ENCODE results near the gene SETD7.

SETD7 gene

DNA sequence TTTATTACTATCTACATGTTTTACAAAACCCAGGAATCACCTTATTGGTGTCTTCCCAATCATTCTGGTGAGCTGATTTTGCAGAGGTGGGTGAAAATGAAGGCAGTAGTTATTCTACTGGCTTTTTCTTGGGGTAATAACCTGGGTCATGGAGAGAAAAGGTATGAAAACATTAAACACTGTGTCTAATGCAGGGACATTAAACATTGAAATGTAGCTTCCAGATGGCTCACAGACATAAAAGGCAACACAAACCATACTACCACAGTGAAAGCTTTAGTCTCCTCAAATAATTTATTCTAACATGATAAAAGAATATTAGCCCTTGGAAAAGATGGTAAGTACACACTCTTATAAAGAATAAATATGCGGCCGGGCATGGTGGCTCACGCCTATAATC lies 8.0 kb downstream of the SETD7 start:
- no peak for DNase-seq

DNA sequence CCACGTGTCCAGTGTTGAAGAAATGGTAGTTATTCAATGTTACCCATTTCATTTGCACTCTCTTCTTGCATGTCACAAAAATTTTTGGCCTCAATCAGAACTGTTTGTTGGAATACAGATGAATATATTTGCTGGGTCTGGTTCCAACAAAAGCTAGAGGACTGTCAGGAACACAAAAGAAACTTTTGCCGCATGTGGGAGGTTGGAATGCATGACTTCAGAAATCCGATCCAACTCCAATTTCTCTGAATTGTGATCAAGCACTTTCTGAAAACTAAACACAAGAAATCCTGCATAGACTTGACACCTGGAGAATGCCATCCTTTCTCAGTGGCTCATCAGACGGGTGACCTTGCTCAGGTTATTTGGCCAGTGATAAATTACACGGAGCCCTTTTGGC lies 15.4 kb downstream of the SETD7 start:
- DNase-seq = no peak

- no peak for DNase-seq
Observed at GRCh38 chr4:139540161-139540560, 15.9 kb downstream of the SETD7 start.

GRCh38 chr4:139537292-139537691 lies 18.7 kb downstream of the SETD7 start:
- no peak for DNase-seq

- DNase-seq = no peak
Observed at GRCh38 chr4:139535871-139536234, 20.2 kb downstream of the SETD7 start.

DNA sequence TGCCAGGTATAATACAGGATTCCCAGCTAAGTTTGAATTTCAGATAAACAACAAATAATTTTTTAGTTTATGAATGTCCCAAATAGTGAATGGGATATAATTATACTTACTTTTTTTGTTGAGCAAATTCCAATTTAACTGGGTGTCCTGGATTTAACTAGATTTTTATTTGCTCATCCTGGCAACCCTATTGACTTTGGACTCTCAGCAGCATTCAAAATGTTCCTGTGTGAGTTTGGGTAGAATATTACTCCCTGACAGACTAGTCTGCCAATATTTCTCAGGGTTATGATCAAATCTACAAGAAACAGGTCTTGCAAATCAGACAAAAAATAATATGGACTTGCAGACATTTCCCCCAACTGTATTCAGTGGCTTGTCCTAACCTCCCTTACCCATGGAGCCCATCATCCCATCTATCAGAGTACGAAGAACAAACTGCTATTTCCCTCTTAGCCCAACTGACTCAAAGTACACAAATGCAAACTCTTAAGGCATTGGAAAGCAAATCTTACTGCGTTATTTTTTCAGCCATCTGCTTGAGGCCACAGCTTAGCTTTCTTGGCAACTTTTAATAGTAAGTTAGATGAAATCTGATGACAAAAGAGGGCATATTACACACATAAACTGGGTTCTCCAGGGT lies 20.7 kb downstream of the SETD7 start:
- DNase-seq = no peak

DNA sequence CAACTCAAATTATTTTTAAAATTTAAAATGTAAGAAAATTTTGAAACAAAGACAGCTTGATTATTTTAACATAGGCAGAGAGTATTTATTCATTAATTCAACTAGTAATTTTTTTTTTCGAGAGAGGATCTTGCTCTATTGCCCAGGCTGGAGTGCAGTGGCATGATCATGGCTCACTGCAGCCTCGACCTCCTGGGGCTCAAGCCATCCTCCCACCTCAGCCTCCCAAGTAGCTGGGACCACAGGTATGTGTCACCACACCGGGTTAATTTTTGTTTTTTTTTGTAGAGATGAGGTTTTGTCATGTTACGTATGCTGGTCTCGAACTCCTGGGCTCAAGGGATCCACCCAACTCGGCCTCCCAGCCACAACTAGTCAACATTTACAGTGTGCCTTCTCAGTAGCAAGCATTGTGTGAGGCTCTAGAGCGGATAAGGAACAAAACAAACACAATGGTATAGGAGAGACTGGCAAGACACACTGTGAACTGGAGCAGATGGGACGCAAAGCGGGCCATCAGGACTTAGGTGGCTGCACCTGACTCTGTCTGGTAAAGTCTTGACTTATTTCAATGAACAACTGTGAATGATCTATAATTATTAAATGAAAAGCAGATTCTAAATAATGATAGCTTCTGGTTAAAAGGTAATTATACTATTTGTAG lies 21.6 kb downstream of the SETD7 start:
- DNase-seq = no peak

DNA sequence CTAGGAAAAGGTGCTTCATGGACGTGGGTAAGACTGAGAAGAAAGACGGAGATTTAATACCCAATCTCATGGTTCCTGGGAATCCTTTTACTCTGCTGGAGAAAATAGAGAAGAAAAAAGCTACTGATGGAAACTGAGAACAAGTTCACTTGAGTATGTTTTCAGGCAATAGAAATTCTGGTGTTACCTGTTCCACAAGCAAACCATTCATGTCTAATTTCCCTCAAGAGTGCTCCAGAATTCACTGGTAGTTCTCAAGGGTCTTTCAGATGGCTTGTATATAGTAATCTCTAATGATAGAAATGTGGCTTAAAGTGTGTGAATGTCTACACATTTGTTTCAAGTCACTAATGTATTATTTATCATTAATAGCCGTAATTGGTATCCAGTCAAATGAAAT lies 22.5 kb downstream of the SETD7 start:
- no peak for DNase-seq

DNA sequence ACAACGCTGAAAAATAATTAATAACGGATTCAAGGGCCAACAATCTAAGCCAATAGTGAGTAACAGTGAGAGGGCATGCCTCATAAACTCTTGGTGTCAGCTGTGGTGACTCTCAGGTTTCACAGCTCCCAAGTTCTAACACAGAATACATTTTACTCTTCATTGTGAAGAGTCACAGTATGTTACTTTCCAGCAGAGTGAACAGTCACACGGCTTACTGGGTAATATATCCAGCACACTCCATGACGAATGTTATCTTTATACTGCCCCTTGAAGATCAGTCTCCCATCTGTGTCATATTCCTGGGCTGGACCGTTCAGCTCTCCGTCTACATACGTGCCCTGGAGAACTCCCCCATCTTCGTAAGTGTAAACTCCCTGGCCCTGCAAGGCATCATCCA lies 23.1 kb downstream of the SETD7 start:
- DNase-seq = no peak

- DNase-seq = peak; percentile 73
Observed at GRCh38 chr4:139530833-139531427, 25.1 kb downstream of the SETD7 start.

DNA sequence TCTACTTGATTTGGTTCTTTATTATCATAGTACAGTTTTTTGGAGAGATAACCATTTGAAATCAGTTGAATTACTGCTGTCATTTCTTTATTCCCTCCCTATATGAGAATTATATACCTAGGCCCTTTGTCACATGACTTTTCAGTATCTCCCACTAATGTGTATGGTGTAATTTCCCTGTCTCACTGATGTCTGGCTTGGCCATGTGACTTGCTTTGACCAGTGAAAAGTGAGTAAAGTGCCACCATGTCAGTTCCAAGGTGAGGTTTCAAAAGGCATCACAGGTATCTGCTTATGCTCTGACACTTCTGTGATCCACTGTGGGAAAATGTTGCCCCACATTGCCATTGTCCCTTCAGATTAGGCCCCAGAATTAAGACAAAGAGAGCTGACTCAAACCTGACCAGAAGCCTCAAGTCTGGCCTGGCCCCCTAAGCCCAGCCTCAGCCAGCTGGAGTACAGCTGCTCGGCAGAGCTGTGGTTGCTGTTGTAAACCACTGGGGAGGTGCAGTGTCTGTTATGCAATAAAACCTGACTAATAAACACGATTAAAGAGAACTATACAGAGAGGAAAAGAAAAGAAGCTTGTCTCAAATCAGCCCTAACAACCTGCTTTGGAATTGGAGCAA lies 27.5 kb downstream of the SETD7 start:
- DNase-seq = peak; percentile 44

GRCh38 chr4:139526928-139527327 lies 29.1 kb downstream of the SETD7 start:
- no peak for DNase-seq

DNA sequence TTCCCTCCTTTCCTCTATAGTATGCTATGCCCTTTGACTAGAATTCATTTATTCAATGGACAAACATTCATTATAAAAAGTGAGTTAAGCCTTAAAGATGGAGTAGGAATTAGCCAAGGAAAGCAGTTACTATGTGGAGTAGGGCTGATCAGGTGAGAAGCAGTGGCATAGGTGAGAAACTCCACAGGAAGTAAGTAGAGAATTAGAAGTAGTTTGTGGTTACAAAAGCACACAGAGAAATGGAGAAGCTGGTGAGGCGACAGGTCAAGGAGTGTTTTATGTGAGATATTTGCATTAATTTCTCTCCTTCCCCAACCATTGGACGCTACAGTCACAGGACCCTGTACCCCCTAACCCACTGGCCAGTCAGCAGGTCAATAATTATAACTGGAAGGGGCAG lies 30.6 kb downstream of the SETD7 start:
- no peak for DNase-seq

- no peak for DNase-seq
Observed at GRCh38 chr4:139524062-139524631, 31.9 kb downstream of the SETD7 start.

- no peak for DNase-seq
Observed at GRCh38 chr4:139523076-139523475, 32.9 kb downstream of the SETD7 start.

DNA sequence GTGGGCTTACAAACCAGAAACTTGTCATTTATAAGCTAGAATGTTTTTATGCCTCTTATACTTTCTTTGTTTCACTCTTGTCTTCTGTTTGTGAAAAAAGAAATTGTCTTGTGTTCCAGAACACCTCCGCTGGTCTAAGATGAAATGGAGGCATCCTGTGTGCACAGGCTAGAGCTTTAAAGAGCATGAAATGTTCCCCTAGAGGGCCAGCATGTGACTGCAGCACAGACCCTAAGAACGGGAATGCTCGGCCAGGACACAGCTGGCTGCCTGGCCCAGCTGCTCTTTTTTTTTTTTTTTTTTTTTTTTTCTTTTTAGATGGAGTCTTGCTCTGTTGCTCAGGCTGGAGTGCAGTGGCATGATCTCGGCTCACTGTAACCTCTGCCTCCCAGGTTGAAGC lies 33.6 kb downstream of the SETD7 start:
- DNase-seq = peak; percentile 60

DNA sequence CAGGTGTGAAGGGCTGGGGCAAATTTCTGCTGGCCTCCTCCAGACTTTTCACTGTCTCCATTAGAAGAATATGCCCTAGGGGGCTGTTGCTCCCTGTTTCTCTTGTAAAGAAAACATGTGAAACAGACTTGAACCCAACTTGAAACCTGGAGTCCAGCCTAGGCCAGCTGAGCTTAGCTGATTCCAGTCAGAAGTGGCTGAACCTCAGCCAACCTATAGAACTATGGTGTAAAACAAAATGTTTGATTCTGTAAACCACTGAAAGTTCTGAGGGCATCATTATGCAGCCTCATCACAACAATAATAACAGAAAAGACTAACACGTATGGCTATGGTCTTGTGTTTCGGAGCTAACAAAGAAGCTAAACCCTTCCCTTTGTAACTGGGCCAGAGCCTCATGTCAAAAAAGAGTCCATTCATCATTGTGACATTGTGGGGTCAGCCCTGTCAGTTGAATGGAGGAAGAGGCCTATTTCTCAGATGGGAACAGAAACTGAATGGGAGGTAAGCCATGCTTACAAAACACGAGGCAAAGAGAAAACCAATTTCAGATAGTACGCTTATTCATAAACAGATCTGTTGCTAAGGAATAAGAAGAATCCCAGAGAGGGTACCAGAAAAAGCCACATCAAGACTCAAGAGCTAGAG lies 34.1 kb downstream of the SETD7 start:
- peak; percentile 69 for DNase-seq

- no peak for DNase-seq
Observed at GRCh38 chr4:139515531-139515958, 40.5 kb downstream of the SETD7 start.

GRCh38 chr4:139514382-139515059 lies 41.5 kb downstream of the SETD7 start:
- DNase-seq = no peak

- no peak for DNase-seq
Observed at GRCh38 chr4:139511320-139511719, 44.7 kb downstream of the SETD7 start.

- peak; percentile 52 for DNase-seq
Observed at GRCh38 chr4:139509727-139510410, 46.1 kb downstream of the SETD7 start.
